Stimulated activated CD8-positive, alpha-beta memory T cell treated with anti-CD3 and anti-CD28 coated beads, Interleukin-15, amount 100 ng/mL, for 1 hour (primary cell): Measurements from ENCODE around the gene ITIH5.
"Not testable (repeated sequence)": the region's sequence is repeated elsewhere in the genome, so short reads cannot be mapped to it uniquely, and the experiment has no call there.

Experiments
- DNase-seq: peaks from one replicate; pipeline ENCODE4 v3.0.0-alpha.2; 2020; ENCODE audit warnings: low read depth

ITIH5 gene

GRCh38 chr10:7687228-7687907, 20.6 kb upstream of the ITIH5 start:
- DNase-seq, result peak; percentile 33

DNA sequence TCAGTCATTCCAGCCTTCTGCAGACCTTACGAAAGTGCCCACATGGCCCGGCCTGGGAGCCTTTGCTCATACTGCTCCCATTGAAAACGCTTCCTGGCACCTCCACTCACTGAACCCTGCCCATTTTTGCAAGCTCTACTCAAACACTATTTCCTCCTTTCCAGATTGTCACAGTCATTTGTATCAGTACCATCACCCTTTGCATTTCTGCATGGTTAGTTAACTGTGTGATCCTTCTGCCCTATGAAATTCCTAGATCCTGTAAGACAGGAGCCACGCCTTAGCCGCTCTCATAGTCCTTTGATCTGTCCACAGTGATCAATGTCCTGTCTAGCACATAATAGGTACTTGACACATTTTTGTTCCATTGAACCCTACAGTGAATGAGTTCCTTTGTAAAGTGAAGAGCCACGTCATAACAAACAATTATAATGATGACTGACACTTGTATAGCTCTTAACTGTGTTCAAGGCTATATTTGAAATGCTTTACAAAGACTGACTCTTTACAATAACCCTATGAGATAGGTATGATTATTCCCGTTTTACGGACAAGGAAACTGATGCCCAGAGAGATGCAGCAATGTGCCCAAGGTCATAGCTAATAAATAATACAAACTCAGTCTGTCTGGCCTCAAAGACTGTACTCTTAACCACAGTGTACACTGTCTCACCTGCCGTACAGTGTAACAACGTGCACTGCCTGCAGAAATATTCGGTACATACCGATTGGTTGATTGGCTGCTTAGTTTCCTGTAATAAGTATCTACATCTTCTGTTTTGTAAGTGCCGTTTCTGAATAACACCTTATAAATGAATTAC, 19.8 kb upstream of the ITIH5 start:
- DNase-seq, result no peak

DNA sequence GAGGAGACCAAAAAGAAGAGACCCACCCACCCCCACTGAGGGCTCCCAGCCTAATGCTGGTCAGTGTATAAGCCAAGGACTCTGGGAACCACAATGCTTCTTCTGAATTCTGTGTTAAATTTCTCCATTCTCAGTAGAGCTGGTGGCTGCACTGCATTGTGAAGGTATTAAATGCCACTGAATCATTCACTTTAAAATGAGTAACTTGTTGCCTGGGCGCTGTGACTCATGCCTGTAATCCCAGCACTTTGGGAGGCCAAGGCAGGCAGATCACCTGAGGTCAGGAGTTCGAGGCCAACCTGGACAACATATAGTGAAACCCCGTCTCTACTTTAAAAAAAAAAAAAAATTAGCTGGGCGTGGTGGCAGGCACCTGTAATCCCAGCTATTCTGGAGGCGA, 13.3 kb upstream of the ITIH5 start:
- not testable (repeated sequence) for DNase-seq

DNA sequence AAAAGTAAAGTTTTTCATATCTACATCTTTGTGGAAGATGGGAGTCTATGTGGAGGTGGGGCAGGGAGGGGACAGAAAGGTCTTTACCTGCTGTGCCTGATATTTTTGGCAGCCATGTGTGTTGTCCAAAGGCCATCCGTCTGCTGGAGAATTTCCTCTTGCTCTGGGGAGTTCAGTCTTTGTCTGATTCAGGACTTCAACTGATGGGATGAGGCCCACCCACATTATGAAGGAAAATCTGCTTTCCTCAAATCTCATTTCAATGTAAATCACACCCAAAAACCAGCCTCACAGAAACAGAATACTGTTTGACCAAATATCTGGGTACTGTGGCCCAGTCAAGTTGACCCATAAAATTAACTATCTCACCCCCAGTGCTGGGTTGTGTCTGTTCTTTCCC, 12.5 kb upstream of the ITIH5 start:
- no peak for DNase-seq

- no peak for DNase-seq
Measured at GRCh38 chr10:7672341-7673134, 5.8 kb upstream of the ITIH5 start.

- DNase-seq, result no peak
Measured at GRCh38 chr10:7670157-7670556, 3.4 kb upstream of the ITIH5 start.

DNA sequence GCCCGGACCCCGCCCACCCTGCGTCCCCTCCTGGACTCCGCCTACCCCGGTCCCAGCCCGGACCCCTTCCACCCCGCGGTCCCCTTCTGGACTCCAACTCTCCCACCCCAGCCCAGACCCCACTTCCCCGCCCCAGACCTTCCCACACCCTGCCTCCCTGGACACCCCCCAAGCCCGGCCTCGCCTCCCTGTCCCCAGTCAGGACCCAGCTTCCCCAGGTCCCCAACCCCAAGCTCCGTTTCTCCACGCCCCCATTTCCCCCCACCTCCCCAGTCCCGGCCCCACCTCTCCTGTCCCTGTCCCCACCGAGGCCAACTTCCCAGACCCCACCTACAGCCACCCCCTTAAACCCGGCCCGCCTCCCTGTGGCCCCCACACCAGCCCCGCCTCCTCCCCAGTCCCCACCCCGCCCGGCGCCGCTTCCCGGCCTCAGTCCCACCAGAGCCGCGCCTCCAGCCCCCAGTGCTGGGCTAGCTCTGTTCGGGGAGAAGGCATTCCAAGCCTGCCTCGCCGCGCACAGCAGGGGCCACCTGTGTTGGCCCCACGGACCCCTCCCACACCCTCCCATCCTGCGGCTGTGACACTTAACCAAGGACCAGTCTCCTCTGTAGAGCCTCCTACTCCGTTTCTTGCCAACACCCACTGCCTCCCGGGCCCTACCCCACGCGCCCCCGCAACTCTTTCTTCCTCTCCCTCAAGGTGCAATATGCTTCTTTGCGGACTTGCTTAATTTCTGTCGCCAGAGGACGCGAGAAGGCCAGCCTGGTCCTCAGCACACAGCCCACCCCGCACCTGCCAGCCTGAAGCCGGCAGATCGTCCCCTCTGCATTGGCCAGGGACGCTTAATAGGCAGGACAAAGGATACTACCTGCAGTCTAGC, 736 bp upstream of the ITIH5 start:
- DNase-seq, result no peak

DNA sequence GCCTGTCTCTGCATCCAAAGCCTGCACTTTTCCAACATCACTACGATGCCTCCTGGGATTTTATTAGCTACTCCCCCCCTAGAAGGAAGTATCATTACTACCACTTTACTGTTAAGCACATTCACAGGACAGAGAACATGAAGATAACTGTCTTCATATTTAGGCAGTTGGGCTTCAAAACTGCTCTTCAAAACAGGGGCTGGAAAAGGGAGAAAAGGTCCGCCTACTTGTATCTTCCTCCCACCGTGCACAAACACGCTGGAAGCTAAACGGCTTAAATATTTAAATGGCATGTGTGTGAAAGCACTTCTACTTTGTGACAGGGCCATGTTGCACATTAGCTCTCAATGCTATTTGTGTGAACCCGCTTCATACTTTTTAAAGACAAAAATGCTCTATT, 999 bp downstream of the ITIH5 start:
- no peak for DNase-seq

GRCh38 chr10:7664707-7665106, 2.1 kb downstream of the ITIH5 start:
- DNase-seq, result no peak

DNA sequence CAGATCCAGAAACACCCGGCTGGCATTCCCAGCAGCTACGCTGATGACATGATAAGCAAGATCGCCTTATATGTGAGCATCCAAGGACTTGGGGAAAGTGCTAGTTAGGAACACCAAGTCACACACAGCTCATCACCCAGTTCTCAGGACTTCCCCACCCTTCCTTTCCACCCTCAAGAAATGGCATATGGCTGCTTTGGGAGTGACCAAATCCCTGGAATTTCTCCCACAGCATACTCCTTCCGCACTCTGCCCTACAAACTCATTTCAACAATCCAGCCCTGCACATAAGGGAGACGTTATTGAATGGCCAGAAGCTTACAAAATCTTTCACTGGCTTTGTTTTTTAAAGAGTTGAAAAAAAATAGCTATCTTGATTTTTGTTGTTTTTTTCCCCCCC, 4.2 kb downstream of the ITIH5 start:
- no peak for DNase-seq

DNA sequence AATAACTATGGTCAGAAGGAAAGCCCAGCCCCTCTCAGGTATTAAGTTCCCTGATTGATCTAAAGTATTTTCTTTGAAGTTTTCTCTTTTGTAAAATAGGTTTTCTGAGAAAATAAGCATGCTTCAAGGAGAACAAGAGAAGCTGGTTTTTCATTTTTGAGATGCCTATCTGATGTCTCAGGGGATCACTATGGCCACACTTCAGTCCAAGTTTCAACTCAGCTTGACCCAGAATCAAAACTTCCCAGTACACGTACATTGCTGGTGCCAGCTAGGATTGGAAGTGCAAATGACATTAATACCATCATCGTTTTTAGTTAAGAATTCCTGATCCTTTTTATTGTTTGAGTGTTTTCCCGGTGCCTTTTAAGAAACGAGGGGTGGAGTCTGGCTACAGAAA, 7.2 kb downstream of the ITIH5 start:
- no peak for DNase-seq

DNA sequence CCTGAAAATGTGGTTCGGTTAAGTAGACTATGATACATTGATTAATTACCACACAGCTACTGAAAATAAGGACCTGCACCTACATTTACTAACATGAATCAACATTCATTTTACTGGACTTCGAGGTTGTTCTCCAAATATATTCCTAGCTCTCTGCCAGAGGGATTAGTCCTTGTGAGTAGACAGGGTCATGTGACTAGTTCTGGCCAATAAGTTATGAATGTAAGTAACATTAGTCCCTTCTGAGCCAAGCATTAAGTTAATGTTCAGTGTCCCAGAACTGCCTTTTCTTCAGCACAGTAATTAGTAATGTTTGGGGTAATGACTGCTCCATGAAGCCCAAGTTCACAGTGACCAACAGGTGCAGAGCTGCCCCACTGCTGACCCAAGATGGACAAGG, 9.2 kb downstream of the ITIH5 start:
- no peak for DNase-seq

DNA sequence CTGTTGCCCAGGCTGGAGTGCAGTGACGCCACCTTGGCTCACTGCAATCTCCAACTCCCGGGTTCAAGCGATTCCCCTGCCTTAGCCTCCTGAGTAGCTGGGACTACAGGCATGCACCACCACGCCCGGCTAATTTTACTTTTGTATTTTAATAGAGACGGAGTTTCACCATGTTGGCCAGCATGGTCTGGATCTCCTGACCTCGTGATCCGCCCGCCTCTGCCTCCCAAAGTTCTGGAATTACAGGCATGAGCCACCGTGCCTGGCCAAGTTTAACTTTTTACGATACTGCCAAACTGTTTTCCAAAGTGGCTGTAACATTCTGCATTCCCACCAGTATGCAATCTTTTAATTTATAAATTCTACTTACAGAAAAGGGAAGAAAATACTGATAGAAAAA, 9.7 kb downstream of the ITIH5 start:
- DNase-seq, result not testable (repeated sequence)

DNA sequence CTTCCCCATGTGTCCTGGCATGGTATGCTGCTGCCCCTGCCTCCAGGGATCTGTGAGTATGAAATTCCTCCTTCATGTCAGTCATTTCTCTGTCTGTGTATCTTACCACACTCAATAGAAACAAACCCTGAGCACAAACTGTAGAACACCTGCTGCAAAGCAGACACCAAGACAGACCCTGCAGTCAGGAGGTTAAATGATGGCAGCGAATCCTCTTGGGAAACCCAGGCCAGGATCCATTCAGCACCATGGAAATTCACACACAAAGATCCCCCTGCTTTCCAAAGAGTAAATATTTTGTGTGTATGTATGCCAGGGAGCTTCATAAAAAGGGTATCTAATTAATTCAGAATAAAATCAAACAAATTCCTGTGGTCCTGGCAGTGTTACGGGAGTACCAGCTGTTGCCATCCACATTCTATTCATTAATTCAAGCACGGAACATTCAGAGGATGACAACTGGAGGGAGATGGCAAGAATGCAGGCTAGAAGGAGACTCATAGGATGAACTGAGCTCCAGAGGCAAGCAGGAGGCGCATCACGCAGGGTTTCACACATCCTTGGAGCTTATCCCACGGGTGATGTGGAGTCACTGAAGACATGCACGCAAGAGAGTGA, 14.8 kb downstream of the ITIH5 start:
- DNase-seq, result no peak

GRCh38 chr10:7649673-7650300, 17.0 kb downstream of the ITIH5 start:
- no peak for DNase-seq

DNA sequence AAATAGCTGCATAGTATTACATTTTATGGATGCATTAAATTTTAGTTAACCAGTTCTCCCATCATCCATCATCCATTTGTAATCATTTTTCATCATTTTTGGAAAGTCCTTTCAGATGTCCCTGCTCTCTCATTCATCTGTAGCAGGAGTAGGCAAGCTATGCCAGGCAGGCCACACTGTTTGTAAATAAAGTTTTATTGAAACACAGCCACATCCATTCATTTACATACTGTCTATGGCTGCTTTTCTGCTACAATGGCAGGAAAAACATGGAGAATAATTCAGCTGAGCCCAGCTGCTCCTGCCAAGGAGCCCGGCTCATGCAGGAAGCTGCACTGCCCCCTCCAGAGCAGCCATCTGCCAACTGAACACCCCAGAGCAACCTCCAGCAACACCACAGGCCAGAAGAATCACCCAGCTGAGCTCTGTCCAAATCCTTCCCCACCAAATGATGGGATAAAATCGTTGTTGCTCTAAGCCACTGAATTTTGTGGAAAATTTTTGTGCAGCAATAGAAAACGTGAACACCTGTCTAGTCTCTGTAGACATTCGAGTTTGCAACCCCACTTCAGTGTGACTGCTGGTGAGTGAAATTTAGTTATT, 19.6 kb downstream of the ITIH5 start:
- no peak for DNase-seq

GRCh38 chr10:7642491-7643011, 24.2 kb downstream of the ITIH5 start:
- no peak for DNase-seq

DNA sequence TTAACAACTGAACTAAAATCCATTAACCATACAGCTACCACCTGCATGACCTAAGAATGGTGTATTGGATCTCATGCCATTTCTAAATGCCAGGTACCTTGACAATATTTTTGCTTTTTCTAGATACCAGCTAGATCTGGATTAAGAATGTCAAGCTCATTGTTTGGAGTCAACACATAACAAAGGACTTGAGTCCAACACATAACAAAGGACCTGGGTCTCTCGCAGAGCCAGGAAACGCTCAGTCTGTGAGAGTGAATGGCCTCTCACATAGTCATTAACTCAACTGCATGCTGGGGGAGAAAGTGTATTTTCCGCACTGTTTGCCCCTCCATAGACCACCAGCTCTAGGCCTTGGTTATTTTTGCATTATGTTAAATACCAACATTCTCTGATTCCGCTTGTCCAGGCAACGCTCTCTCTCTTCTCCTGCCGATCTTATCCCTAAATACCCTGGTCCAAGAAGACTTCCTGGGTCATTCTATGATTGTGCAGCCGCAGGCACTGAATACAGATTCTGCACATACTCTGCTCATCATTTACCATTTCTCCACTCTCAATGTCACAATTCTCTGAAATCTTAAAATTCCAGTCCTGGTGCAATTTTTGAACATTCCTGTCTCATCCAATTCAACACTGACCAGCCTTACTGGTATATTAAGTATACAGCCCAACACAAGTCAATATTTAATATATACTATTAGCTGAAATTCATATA, 31.2 kb downstream of the ITIH5 start:
- no peak for DNase-seq

DNA sequence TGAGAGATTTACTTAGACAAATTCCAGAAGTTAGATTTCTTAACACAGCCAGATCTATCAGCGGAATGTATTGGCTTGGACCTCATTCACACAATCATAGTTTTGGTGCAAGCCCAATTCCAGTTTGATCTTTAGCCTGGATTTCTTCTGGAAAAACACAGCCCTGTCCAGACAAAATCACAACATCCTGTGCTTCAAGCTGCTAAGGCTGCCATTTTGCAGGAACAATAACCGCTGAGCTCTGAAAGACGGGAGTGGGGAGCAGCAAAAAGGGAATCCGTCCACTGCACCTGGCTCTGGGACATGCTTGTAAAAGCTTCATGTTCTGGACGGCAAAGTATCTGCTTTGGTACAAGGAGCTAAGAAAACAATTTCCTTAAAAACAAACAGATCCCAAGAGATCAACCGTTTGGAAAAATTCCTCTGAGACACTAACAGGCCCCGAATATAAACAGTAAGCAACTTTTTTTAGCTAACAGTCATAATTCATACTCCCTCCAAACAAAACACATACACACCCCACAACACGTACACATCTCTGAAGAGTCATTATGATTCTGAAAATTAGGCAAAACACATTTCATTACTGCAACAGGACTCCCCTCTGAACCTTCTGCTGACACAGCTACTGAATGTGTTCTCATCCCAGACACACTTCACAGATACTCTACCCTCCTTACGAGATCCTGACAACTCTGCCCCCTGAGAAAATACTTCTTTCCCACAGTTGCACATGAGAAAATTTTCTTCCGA, 32.4 kb downstream of the ITIH5 start:
- DNase-seq, result no peak
